B cell (primary cell): Measurements from ENCODE around the gene NCS1.

Experiments
- CTCF ChIP-seq: fragments of 200-600 bp; IDR thresholded peaks from one replicate; pipeline ENCODE4 v1.8.0; 2022; ENCODE audit warnings: antibody characterized with exemption, mild to moderate bottlenecking
- EZH2 ChIP-seq: IDR thresholded peaks from 2 replicates; pipeline ENCODE4 v1.6.1; 2012; ENCODE audit warnings: borderline replicate concordance, low read depth, mild to moderate bottlenecking, moderate library complexity, low read length; ENCODE audit not compliant: insufficient read depth, poor library complexity, severe bottlenecking

DNA sequence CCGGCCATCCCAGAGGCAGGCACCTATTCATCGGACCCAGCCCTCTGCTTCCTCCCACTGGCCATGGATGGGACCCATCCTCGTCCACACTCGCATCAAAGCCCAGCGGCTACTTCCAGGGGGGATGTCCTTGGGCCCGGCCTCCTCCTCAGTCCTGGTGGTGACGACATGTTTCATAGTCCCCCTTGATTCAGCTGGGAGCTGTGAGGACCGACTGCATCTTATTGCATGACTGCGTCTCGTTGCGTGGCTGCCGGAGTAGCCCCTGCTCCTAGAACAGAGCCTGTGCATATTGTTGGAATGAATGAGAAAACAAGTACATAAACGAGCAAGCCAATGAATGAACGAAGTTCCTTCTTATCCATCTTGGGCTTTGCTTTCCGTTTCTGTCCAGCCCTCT, 12.8 kb downstream of the NCS1 start:
- TF ChIP-seq CTCF, result no peak
- no peak for TF ChIP-seq EZH2
